ENCODE data around the gene NDN. TPM values are rescaled to one million over a fixed set of nuclear protein-coding genes. Genes with fewer than 3 reads are reported as not detected.

The NDN gene
- polyA plus RNA-seq, 3 donors, result 0.56 to 4.3 (median 0.56) TPM

DNA sequence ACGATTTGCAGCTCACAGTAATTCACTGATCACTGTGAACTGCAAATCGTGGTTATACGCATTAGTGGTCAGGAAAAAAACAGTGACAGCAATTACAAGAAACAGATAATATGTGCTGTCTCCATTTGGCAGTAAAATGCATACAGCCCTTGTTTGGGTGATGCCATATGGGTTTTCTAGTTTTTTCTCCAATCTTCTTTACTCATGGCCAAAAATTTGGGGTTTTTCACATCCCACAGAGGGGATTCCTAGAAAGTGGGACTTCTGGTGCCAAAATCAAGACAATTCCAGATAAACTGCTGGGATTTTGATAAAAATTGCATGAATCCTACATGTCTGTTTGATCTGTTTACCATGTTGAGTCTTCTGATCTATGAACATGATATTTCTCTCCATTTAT lies 15.6 kb downstream of the NDN start:
- WGBS (ENCODE audit: insufficient coverage), result no CpG with 5 or more reads among the region's 3 CpGs
- Mint-ChIP-seq H3K9me3 (peaks cover 0 to under 1% (median 0%) of the 10 kb centered on the region in 7 donors), H3K27ac (no peak overlapping the region)

GRCh38 chr15:23670970-23671369 lies 16.1 kb downstream of the NDN start:
- Histone ChIP-seq H3K27ac (ENCODE audit: low read depth in 1 of 2, low read length in 2 of 2) (no peak overlapping the region), H2AFZ (ENCODE audit: insufficient read depth, low read depth, low read length, poor library complexity, severe bottlenecking) (no peak overlapping the region), H3K9ac (ENCODE audit: insufficient read depth, low read length, poor library complexity, severe bottlenecking) (no peak overlapping the region), H3K79me2 (ENCODE audit: insufficient read depth, low read length) (no peaks in the 10 kb centered on the region), H3K36me3 (replicated peaks in 1 of 2; ENCODE audit: control insufficient read depth in 1 of 2, insufficient read depth in 2 of 2, low read length in 2 of 2) (no peaks in the 10 kb centered on the region), H4K20me1 (ENCODE audit: insufficient read depth, low read length) (no peaks in the 10 kb centered on the region), H3K27me3 (ENCODE audit: control insufficient read depth in 2 of 2, insufficient read depth in 2 of 2, low read length in 2 of 2) (no peaks in the 10 kb centered on the region), H3K4me3 (replicated peaks in 1 of 3; ENCODE audit: low read depth in 2 of 3, low read length in 3 of 3) (no peak overlapping the region), H3K4me2 (replicated peaks; ENCODE audit: extremely low read depth, low read length, poor library complexity, severe bottlenecking) (no peak overlapping the region), H3K9me3 (replicated peaks in 1 of 2; ENCODE audit: control insufficient read depth in 1 of 2, insufficient read depth in 1 of 2, low read length in 2 of 2) (no peaks in the 10 kb centered on the region), H3K4me1 (ENCODE audit: control insufficient read depth in 1 of 2, insufficient read depth in 2 of 2, low read length in 2 of 2) (no peaks in the 10 kb centered on the region)
- Mint-ChIP-seq H3K4me3 (no peak overlapping the region), H3K36me3 (no peaks in the 10 kb centered on the region), H3K27me3 (ENCODE audit: low read depth in 3 of 3) (peaks cover 0 to 1% (median 0%) of the 10 kb centered on the region in 3 donors), H3K27ac (no peak overlapping the region), H3K4me1 (no peaks in the 10 kb centered on the region), H3K9me3 (peaks cover 0 to 3% (median 0%) of the 10 kb centered on the region in 7 donors)
- WGBS (ENCODE audit: insufficient coverage), result no CpG with 5 or more reads among the region's 1 CpG
- TF ChIP-seq, protein P1, sequence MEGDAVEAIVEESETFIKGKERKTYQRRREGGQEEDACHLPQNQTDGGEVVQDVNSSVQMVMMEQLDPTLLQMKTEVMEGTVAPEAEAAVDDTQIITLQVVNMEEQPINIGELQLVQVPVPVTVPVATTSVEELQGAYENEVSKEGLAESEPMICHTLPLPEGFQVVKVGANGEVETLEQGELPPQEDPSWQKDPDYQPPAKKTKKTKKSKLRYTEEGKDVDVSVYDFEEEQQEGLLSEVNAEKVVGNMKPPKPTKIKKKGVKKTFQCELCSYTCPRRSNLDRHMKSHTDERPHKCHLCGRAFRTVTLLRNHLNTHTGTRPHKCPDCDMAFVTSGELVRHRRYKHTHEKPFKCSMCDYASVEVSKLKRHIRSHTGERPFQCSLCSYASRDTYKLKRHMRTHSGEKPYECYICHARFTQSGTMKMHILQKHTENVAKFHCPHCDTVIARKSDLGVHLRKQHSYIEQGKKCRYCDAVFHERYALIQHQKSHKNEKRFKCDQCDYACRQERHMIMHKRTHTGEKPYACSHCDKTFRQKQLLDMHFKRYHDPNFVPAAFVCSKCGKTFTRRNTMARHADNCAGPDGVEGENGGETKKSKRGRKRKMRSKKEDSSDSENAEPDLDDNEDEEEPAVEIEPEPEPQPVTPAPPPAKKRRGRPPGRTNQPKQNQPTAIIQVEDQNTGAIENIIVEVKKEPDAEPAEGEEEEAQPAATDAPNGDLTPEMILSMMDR (IDR thresholded peaks at IDR 0.05), result no peak
- intact Hi-C loops (cut with micrococcal nuclease), result no loop called here
- DNase-seq, result no peak

More for the DNA sequence above, 15.6 kb downstream of the NDN start:
- H3K4me3 ChIP-seq (replicated peaks in 1 of 3; ENCODE audit: low read depth in 2 of 3, low read length in 3 of 3), result no peak overlapping the region
- H3K4me2 ChIP-seq (replicated peaks; ENCODE audit: extremely low read depth, low read length, poor library complexity, severe bottlenecking), result no peak overlapping the region
- no peaks in the 10 kb centered on the region for H3K9me3 ChIP-seq (replicated peaks in 1 of 2; ENCODE audit: control insufficient read depth in 1 of 2, insufficient read depth in 1 of 2, low read length in 2 of 2)
- TF ChIP-seq, protein P1 (IDR thresholded peaks at IDR 0.05), result no peak
- no peaks in the 10 kb centered on the region for H3K27me3 ChIP-seq (ENCODE audit: control insufficient read depth in 2 of 2, insufficient read depth in 2 of 2, low read length in 2 of 2)
- no peak overlapping the region for H3K9ac ChIP-seq (ENCODE audit: insufficient read depth, low read length, poor library complexity, severe bottlenecking)
- H3K36me3 ChIP-seq (replicated peaks in 1 of 2; ENCODE audit: control insufficient read depth in 1 of 2, insufficient read depth in 2 of 2, low read length in 2 of 2), result no peaks in the 10 kb centered on the region
- H3K27ac ChIP-seq (ENCODE audit: low read depth in 1 of 2, low read length in 2 of 2), result no peak overlapping the region
- H4K20me1 ChIP-seq (ENCODE audit: insufficient read depth, low read length), result no peaks in the 10 kb centered on the region
- Mint-ChIP-seq H3K4me3 (no peak overlapping the region), H3K4me1 (no peaks in the 10 kb centered on the region), H3K36me3 (no peaks in the 10 kb centered on the region), H3K27me3 (ENCODE audit: low read depth in 3 of 3) (peaks cover 0 to 1% (median 0%) of the 10 kb centered on the region in 3 donors)
- H3K79me2 ChIP-seq (ENCODE audit: insufficient read depth, low read length), result no peaks in the 10 kb centered on the region
- H3K4me1 ChIP-seq (ENCODE audit: control insufficient read depth in 1 of 2, insufficient read depth in 2 of 2, low read length in 2 of 2), result no peaks in the 10 kb centered on the region
- H2AFZ ChIP-seq (ENCODE audit: insufficient read depth, low read depth, low read length, poor library complexity, severe bottlenecking), result no peak overlapping the region
- intact Hi-C loops (cut with micrococcal nuclease), result no loop called here
- no peak for DNase-seq
